GM12878 (cell line): Measurements from ENCODE around the gene MYL12A.

ENCODE experiments used
- CBX5 ChIP-seq: sonication (generic); IDR thresholded peaks from 2 replicates; pipeline ENCODE4 v1.6.1; 2016; ENCODE audit warnings: low read depth, moderate library complexity, mild to moderate bottlenecking, inconsistent platforms
- FOXM1 ChIP-seq: IDR thresholded peaks from 2 replicates; pipeline ENCODE4 v1.6.1; 2012; ENCODE audit warnings: low read depth, mild to moderate bottlenecking, inconsistent platforms, low read length, moderate library complexity
- HDAC2 ChIP-seq: fragments of 200-600 bp; sonication (generic); IDR thresholded peaks from 2 replicates; pipeline ENCODE4 v1.6.1; 2017
- NR2C1 ChIP-seq: fragments of 450-650 bp; IDR thresholded peaks from 2 replicates; pipeline ENCODE4 v1.6.1; 2017; ENCODE audit warnings: antibody characterized with exemption, mild to moderate bottlenecking, moderate library complexity
- NRF1 ChIP-seq: conservative IDR thresholded peaks from 2 replicates; pipeline ENCODE4 v1.6.1; 2011; ENCODE audit warnings: mild to moderate bottlenecking, low read depth, low read length, improper control_type of control experiment
- POLR2A ChIP-seq: IDR thresholded peaks from 2 replicates; pipeline ENCODE4 v1.6.1; 2011; ENCODE audit warnings: low read depth, mild to moderate bottlenecking, low read length
- POLR2AphosphoS5 ChIP-seq: IDR thresholded peaks from 2 replicates; pipeline ENCODE4 v1.6.1; 2011; ENCODE audit warnings: mild to moderate bottlenecking, low read length, inconsistent platforms
- TARDBP ChIP-seq: IDR thresholded peaks from 2 replicates; pipeline ENCODE4 v1.6.1; 2016; ENCODE audit warnings: borderline replicate concordance
- TBL1XR1 ChIP-seq: IDR thresholded peaks from 2 replicates; pipeline ENCODE4 v1.6.1; 2012; ENCODE audit warnings: low read depth, low read length, improper control_type of control experiment
- TF ChIP-seq, protein P1 (sequence below), 3 experiments: IDR thresholded peaks in 2 of 3; conservative IDR thresholded peaks in 1 of 3; 2 replicates each; pipeline ENCODE4 v1.5.1; 2011; ENCODE audit warnings: low read depth in 3 of 3, low read length in 3 of 3, mild to moderate bottlenecking in 3 of 3, control low read depth in 2 of 3, moderate library complexity in 2 of 3, inconsistent platforms in 1 of 3, mixed read lengths in 1 of 3; ENCODE audit not compliant: control insufficient read depth in 2 of 3, insufficient read depth in 1 of 3; ENCODE audit errors: extremely low read depth in 1 of 3
- TF ChIP-seq, protein P2 (sequence below): IDR thresholded peaks from 2 replicates; pipeline ENCODE4 v1.6.1; 2012; ENCODE audit warnings: low read depth, low read length, improper control_type of control experiment

DNA sequence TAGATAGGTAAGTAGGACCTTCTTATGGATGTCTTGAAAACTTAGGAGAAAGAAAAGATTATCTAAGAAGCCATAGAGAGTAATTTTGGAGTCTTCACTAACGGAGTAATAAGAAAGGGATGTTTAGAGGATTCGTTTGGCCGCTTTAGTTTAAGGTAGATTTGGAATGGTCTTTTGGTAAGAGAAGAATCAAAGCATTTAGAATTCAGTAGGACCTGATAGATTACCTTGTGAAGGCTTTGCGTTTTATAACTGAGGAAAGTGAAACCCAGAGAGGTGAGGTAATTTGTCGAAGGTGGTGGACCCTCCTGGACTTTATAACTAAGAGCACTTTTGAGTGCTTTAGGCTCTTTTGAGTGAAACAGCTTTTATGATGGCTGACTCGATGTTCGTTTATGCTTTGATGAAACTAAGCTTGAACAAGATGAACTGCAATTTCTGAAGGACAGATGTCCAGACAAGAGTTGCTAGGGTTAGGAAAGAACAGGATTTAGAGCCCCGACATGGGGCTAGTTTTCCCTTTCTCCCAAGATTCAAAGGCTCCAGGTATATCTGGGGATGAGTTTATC, 15.6 kb downstream of the MYL12A start:
- TF ChIP-seq, protein P1, sequence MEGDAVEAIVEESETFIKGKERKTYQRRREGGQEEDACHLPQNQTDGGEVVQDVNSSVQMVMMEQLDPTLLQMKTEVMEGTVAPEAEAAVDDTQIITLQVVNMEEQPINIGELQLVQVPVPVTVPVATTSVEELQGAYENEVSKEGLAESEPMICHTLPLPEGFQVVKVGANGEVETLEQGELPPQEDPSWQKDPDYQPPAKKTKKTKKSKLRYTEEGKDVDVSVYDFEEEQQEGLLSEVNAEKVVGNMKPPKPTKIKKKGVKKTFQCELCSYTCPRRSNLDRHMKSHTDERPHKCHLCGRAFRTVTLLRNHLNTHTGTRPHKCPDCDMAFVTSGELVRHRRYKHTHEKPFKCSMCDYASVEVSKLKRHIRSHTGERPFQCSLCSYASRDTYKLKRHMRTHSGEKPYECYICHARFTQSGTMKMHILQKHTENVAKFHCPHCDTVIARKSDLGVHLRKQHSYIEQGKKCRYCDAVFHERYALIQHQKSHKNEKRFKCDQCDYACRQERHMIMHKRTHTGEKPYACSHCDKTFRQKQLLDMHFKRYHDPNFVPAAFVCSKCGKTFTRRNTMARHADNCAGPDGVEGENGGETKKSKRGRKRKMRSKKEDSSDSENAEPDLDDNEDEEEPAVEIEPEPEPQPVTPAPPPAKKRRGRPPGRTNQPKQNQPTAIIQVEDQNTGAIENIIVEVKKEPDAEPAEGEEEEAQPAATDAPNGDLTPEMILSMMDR (IDR thresholded peaks at IDR 0.05 in 2 of 3, conservative IDR thresholded peaks at IDR 0.05 in 1 of 3; ENCODE audit: control insufficient read depth in 2 of 3, extremely low read depth in 1 of 3, insufficient read depth in 1 of 3, low read depth in 3 of 3, low read length in 3 of 3): no peak
- TF ChIP-seq FOXM1 (no peak), NR2C1 (no peak), TARDBP (no peak), POLR2AphosphoS5 (no peak), NRF1 (no peak), CBX5 (no peak), HDAC2 (no peak), TBL1XR1 (no peak), POLR2A (no peak)
- TF ChIP-seq, protein P2, sequence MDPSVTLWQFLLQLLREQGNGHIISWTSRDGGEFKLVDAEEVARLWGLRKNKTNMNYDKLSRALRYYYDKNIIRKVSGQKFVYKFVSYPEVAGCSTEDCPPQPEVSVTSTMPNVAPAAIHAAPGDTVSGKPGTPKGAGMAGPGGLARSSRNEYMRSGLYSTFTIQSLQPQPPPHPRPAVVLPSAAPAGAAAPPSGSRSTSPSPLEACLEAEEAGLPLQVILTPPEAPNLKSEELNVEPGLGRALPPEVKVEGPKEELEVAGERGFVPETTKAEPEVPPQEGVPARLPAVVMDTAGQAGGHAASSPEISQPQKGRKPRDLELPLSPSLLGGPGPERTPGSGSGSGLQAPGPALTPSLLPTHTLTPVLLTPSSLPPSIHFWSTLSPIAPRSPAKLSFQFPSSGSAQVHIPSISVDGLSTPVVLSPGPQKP: no peak
